Forelimb muscle (tissue), 1 donor: Measurements from ENCODE around the gene ALDH9A1. TPM values are rescaled to one million over a fixed set of nuclear protein-coding genes. Genes with fewer than 3 reads are reported as not detected.

Source experiments
- DNase-seq: peaks from one replicate; pipeline ENCODE4 v3.0.0-alpha.2; 2013; ENCODE audit warnings: low read depth
- polyA plus RNA-seq: library from polyadenylated mRNA; unstranded; fragments of 120-200 nt; gene quantifications from one replicate; pipeline ENCODE4 v1.2.1, GENCODE V29; 2013; ENCODE audit not compliant: insufficient read length

The ALDH9A1 gene
- polyA plus RNA-seq, 1 donor = 43.6 TPM

- DNase-seq = no peak
Measured at GRCh38 chr1:165623624-165624023, 74.7 kb downstream of the ALDH9A1 start.

GRCh38 chr1:165619647-165620151 lies 78.7 kb downstream of the ALDH9A1 start:
- no peak for DNase-seq

GRCh38 chr1:165616987-165617546 lies 81.3 kb downstream of the ALDH9A1 start:
- DNase-seq = no peak

GRCh38 chr1:165616054-165616612 lies 82.2 kb downstream of the ALDH9A1 start:
- DNase-seq = no peak

Other genes starting within 250 kb of the ALDH9A1 start
- gene LRRC52, start 154.6 kb downstream of the ALDH9A1 start, polyA plus RNA-seq = 0.16 TPM
- gene MGST3, start 67.3 kb downstream of the ALDH9A1 start, polyA plus RNA-seq = 166 TPM
- gene TMCO1, start 70.3 kb upstream of the ALDH9A1 start, polyA plus RNA-seq = 50.6 TPM
- 13.4 TPM for gene UCK2, start 129.1 kb upstream of the ALDH9A1 start, polyA plus RNA-seq